Neural progenitor cell (in vitro differentiated cells): ENCODE data around the gene HS3ST2. TPM values are rescaled to one million over a fixed set of nuclear protein-coding genes. Genes with fewer than 3 reads are reported as not detected.

Source experiments
- DNase-seq: peaks from one replicate; pipeline ENCODE4 v3.0.0-alpha.2; 2016; ENCODE audit warnings: low spot score
- H2AFZ ChIP-seq: fragments of 200-600 bp; sonication (generic); replicated peaks from 2 replicates; pipeline ENCODE4 v1.6.1; 2016; ENCODE audit warnings: antibody characterized with exemption
- H3F3A ChIP-seq: fragments of 200-600 bp; sonication (generic); 2 replicates; pipeline ENCODE4 v1.6.1; 2016; ENCODE audit warnings: antibody characterized with exemption, low read depth
- H3K27ac ChIP-seq: fragments of 200-600 bp; sonication (generic); 2 replicates; pipeline ENCODE4 v1.5.1; 2016; ENCODE audit warnings: mild to moderate bottlenecking
- H3K27me3 ChIP-seq: fragments of 200-600 bp; sonication (generic); 2 replicates; pipeline ENCODE4 v1.6.1; 2016; ENCODE audit warnings: mild to moderate bottlenecking, moderate library complexity
- H3K36me3 ChIP-seq: fragments of 200-600 bp; sonication (generic); 2 replicates; pipeline ENCODE4 v1.5.1; 2016
- H3K4me1 ChIP-seq: fragments of 200-600 bp; sonication (generic); 2 replicates; pipeline ENCODE4 v1.6.1; 2016; ENCODE audit warnings: mixed run types
- H3K4me2 ChIP-seq: fragments of 200-600 bp; sonication (generic); 2 replicates; pipeline ENCODE4 v1.6.1; 2016
- H3K4me3 ChIP-seq: fragments of 200-600 bp; sonication (generic); 2 replicates; pipeline ENCODE4 v1.5.1; 2016
- H3K79me2 ChIP-seq: fragments of 200-600 bp; sonication (generic); 2 replicates; pipeline ENCODE4 v1.6.1; 2016; ENCODE audit warnings: low read depth
- H3K9ac ChIP-seq: fragments of 200-600 bp; sonication (generic); 2 replicates; pipeline ENCODE4 v1.6.1; 2016
- H3K9me3 ChIP-seq: fragments of 200-600 bp; sonication (generic); 2 replicates; pipeline ENCODE4 v1.5.1; 2016; ENCODE audit warnings: low read depth
- H4K20me1 ChIP-seq: fragments of 200-600 bp; sonication (generic); 2 replicates; pipeline ENCODE4 v1.6.1; 2016; ENCODE audit warnings: low read depth
- H3K27ac Mint-ChIP-seq: 3 replicates; pipeline ENCODE4 v1.8.0; 2021; ENCODE audit warnings: mixed read lengths
- H3K27me3 Mint-ChIP-seq: 2 replicates; pipeline ENCODE4 v1.8.0; 2022; ENCODE audit warnings: low read depth, mild to moderate bottlenecking, inconsistent platforms, moderate library complexity, mixed read lengths; ENCODE audit not compliant: insufficient read depth
- H3K36me3 Mint-ChIP-seq: 3 replicates; pipeline ENCODE4 v1.8.0; 2021; ENCODE audit warnings: mixed read lengths
- H3K4me1 Mint-ChIP-seq: 3 replicates; pipeline ENCODE4 v1.8.0; 2021; ENCODE audit warnings: mixed read lengths
- H3K4me3 Mint-ChIP-seq: 3 replicates; pipeline ENCODE4 v1.8.0; 2021; ENCODE audit warnings: mild to moderate bottlenecking, moderate library complexity, mixed read lengths
- H3K9me3 Mint-ChIP-seq: 3 replicates; pipeline ENCODE4 v1.8.0; 2020; ENCODE audit warnings: mixed read lengths
- CTCF ChIP-seq: fragments of 200-600 bp; sonication (generic); IDR thresholded peaks from 2 replicates; pipeline ENCODE4 v1.5.1; 2017; ENCODE audit warnings: antibody characterized with exemption, mild to moderate bottlenecking
- EZH2 ChIP-seq: fragments of 200-600 bp; sonication (generic); IDR thresholded peaks from 2 replicates; pipeline ENCODE4 v1.6.1; 2017; ENCODE audit warnings: antibody characterized with exemption, mild to moderate bottlenecking, moderate library complexity
- EZH2phosphoT487 ChIP-seq: fragments of 200-600 bp; sonication (generic); IDR thresholded peaks from 2 replicates; pipeline ENCODE4 v1.6.1; 2017; ENCODE audit warnings: antibody characterized with exemption
- total RNA-seq: library from RNA; depleted of rRNA; stranded (reverse); fragments of >200 nt; gene quantifications from 2 replicates; pipeline ENCODE4 v1.2.3, GENCODE V29; 2015; ENCODE audit warnings: low replicate concordance

Gene HS3ST2
- total RNA-seq, 1 donor from 2014 or later: not detected

- Histone ChIP-seq H2AFZ (no peak overlapping the region), H3K4me1 (no peaks in the 10 kb centered on the region), H3K27me3 (no peaks in the 10 kb centered on the region), H4K20me1 (no peaks in the 10 kb centered on the region), H3K4me2 (no peak overlapping the region), H3F3A (no peaks in the 10 kb centered on the region), H3K27ac (no peak overlapping the region), H3K79me2 (no peaks in the 10 kb centered on the region), H3K9me3 (no peaks in the 10 kb centered on the region), H3K4me3 (no peak overlapping the region), H3K36me3 (no peaks in the 10 kb centered on the region), H3K9ac (no peak overlapping the region)
- Mint-ChIP-seq H3K27me3 (peaks cover 9% of the 10 kb centered on the region), H3K27ac (no peak overlapping the region), H3K4me3 (no peak overlapping the region), H3K9me3 (no peaks in the 10 kb centered on the region), H3K36me3 (no peaks in the 10 kb centered on the region), H3K4me1 (no peaks in the 10 kb centered on the region)
- TF ChIP-seq EZH2phosphoT487: no peak
- no peak for TF ChIP-seq EZH2
- TF ChIP-seq CTCF: no peak
- DNase-seq: no peak
Observed at GRCh38 chr16:22886927-22887326, 73.0 kb downstream of the HS3ST2 start.

GRCh38 chr16:22887445-22887844 lies 73.5 kb downstream of the HS3ST2 start:
- Histone ChIP-seq H3F3A (no peaks in the 10 kb centered on the region), H3K9me3 (no peaks in the 10 kb centered on the region), H3K27me3 (no peaks in the 10 kb centered on the region), H3K9ac (no peak overlapping the region), H3K4me1 (no peaks in the 10 kb centered on the region), H2AFZ (no peak overlapping the region), H3K4me2 (no peak overlapping the region), H3K4me3 (no peak overlapping the region), H4K20me1 (no peaks in the 10 kb centered on the region), H3K27ac (no peak overlapping the region), H3K79me2 (no peaks in the 10 kb centered on the region), H3K36me3 (no peaks in the 10 kb centered on the region)
- no peak overlapping the region for H3K27ac Mint-ChIP-seq
- TF ChIP-seq CTCF (no peak), EZH2 (no peak), EZH2phosphoT487 (no peak)
- H3K9me3 Mint-ChIP-seq: no peaks in the 10 kb centered on the region
- H3K4me3 Mint-ChIP-seq: no peak overlapping the region
- no peaks in the 10 kb centered on the region for H3K36me3 Mint-ChIP-seq
- H3K4me1 Mint-ChIP-seq: no peaks in the 10 kb centered on the region
- no peak for DNase-seq
- H3K27me3 Mint-ChIP-seq: peaks cover 9% of the 10 kb centered on the region

- no peak overlapping the region for H3K4me3 Mint-ChIP-seq
- DNase-seq: peak; percentile 38
- no peak overlapping the region for H3K27ac Mint-ChIP-seq
- H3K4me3 ChIP-seq: no peak overlapping the region
- no peaks in the 10 kb centered on the region for H3K36me3 Mint-ChIP-seq
- no peaks in the 10 kb centered on the region for H3K79me2 ChIP-seq
- H3K4me1 ChIP-seq: no peaks in the 10 kb centered on the region
- no peaks in the 10 kb centered on the region for H3K4me1 Mint-ChIP-seq
- no peaks in the 10 kb centered on the region for H3K36me3 ChIP-seq
- H3K27me3 Mint-ChIP-seq: peaks cover 9% of the 10 kb centered on the region
- H2AFZ ChIP-seq: no peak overlapping the region
- H3K27me3 ChIP-seq: no peaks in the 10 kb centered on the region
- no peaks in the 10 kb centered on the region for H3K9me3 ChIP-seq
- no peak overlapping the region for H3K9ac ChIP-seq
- no peak overlapping the region for H3K27ac ChIP-seq
- TF ChIP-seq CTCF: no peak
- no peak for TF ChIP-seq EZH2phosphoT487
- no peak for TF ChIP-seq EZH2
- H3F3A ChIP-seq: no peaks in the 10 kb centered on the region
- H4K20me1 ChIP-seq: no peaks in the 10 kb centered on the region
- H3K9me3 Mint-ChIP-seq: no peaks in the 10 kb centered on the region
- no peak overlapping the region for H3K4me2 ChIP-seq
Observed at GRCh38 chr16:22888791-22889190, 74.8 kb downstream of the HS3ST2 start.
